H9 (cell line): ENCODE measurements around the gene PRR16. TPM values are rescaled to one million over a fixed set of nuclear protein-coding genes. Genes with fewer than 3 reads are reported as not detected.

Source experiments
- DNase-seq: peaks from one replicate; pipeline ENCODE4 v3.0.0-alpha.2; 2017
- H2AFZ ChIP-seq: one replicate; pipeline ENCODE4 v1.6.1; 2013; ENCODE audit warnings: mild to moderate bottlenecking, low read length, control low read depth, moderate library complexity
- H2AK5ac ChIP-seq: 2 replicates; pipeline ENCODE4 v1.6.1; 2013; ENCODE audit warnings: low read length, control low read depth, mixed read lengths; ENCODE audit not compliant: insufficient read length
- H2BK120ac ChIP-seq: one replicate; pipeline ENCODE4 v1.6.1; 2013; ENCODE audit warnings: low read depth, mild to moderate bottlenecking, low read length, control low read depth, inconsistent platforms; ENCODE audit not compliant: poor library complexity, severe bottlenecking
- H2BK12ac ChIP-seq: 2 replicates; pipeline ENCODE4 v1.6.1; 2013; ENCODE audit warnings: low read length, control low read depth, mixed read lengths, low read depth; ENCODE audit not compliant: insufficient read length
- H2BK15ac ChIP-seq: 2 replicates; pipeline ENCODE4 v1.6.1; 2013; ENCODE audit warnings: low read depth, low read length, control low read depth
- H2BK20ac ChIP-seq: one replicate; pipeline ENCODE4 v1.6.1; 2013; ENCODE audit warnings: low read depth, mild to moderate bottlenecking, low read length, control low read depth, inconsistent platforms; ENCODE audit not compliant: poor library complexity, severe bottlenecking
- H2BK5ac ChIP-seq: 2 replicates; pipeline ENCODE4 v1.6.1; 2013; ENCODE audit warnings: low read length, control low read depth, mixed read lengths; ENCODE audit not compliant: insufficient read length
- H3K14ac ChIP-seq: 2 replicates; pipeline ENCODE4 v1.6.1; 2013; ENCODE audit warnings: low read length, control low read depth; ENCODE audit not compliant: insufficient read depth
- H3K18ac ChIP-seq: 2 replicates; pipeline ENCODE4 v1.6.1; 2013; ENCODE audit warnings: low read depth, mild to moderate bottlenecking, mixed read lengths, low read length, control low read depth; ENCODE audit not compliant: insufficient read length
- H3K23ac ChIP-seq: 2 replicates; pipeline ENCODE4 v1.6.1; 2013; ENCODE audit warnings: low read length, control low read depth, mixed read lengths, low read depth; ENCODE audit not compliant: insufficient read length
- H3K23me2 ChIP-seq: 2 replicates; pipeline ENCODE4 v1.6.1; 2013; ENCODE audit warnings: low read depth, mild to moderate bottlenecking, mixed read lengths, low read length, control low read depth; ENCODE audit not compliant: insufficient read length, poor library complexity, severe bottlenecking
- H3K27ac ChIP-seq: 2 replicates; pipeline ENCODE4 v1.5.1; 2013; ENCODE audit warnings: low read length, control low read depth, mixed read lengths, low read depth; ENCODE audit not compliant: insufficient read length
- H3K27me3 ChIP-seq: 2 replicates; pipeline ENCODE4 v1.6.1; 2013; ENCODE audit warnings: low read length, control low read depth, inconsistent platforms; ENCODE audit not compliant: insufficient read depth
- H3K4ac ChIP-seq: 2 replicates; pipeline ENCODE4 v1.6.1; 2013; ENCODE audit warnings: low read depth, mild to moderate bottlenecking, control low read depth, inconsistent platforms, low read length, moderate library complexity
- H3K4me1 ChIP-seq: 2 replicates; pipeline ENCODE4 v1.6.1; 2013; ENCODE audit warnings: low read length, control low read depth, inconsistent platforms; ENCODE audit not compliant: insufficient read depth
- H3K4me2 ChIP-seq: 2 replicates; pipeline ENCODE4 v1.6.1; 2013; ENCODE audit warnings: low read length, control low read depth, mixed read lengths; ENCODE audit not compliant: insufficient read length, insufficient read depth
- H3K56ac ChIP-seq: 2 replicates; pipeline ENCODE4 v1.6.1; 2013; ENCODE audit warnings: low read depth, mild to moderate bottlenecking, mixed read lengths, low read length, control low read depth; ENCODE audit not compliant: insufficient read length
- H3K79me1 ChIP-seq: 2 replicates; pipeline ENCODE4 v1.6.1; 2013; ENCODE audit warnings: low read depth, mild to moderate bottlenecking, moderate library complexity, low read length, control low read depth, inconsistent platforms; ENCODE audit not compliant: insufficient read depth, poor library complexity, severe bottlenecking
- H3K79me2 ChIP-seq: 2 replicates; pipeline ENCODE4 v1.6.1; 2013; ENCODE audit warnings: low read length, control low read depth, inconsistent platforms; ENCODE audit not compliant: insufficient read depth
- H3K9ac ChIP-seq: 2 replicates; pipeline ENCODE4 v1.6.1; 2013; ENCODE audit warnings: low read length, control low read depth, mixed read lengths; ENCODE audit not compliant: insufficient read length; ENCODE audit errors: extremely low read depth
- H3K9me3 ChIP-seq: one replicate; pipeline ENCODE4 v1.6.1; 2013; ENCODE audit warnings: low read depth, low read length, inconsistent platforms; ENCODE audit not compliant: control insufficient read depth
- H3T11ph ChIP-seq: one replicate; pipeline ENCODE4 v1.6.1; 2013; ENCODE audit warnings: mild to moderate bottlenecking, low read length, control low read depth, inconsistent platforms
- H4K20me1 ChIP-seq: one replicate; pipeline ENCODE4 v1.6.1; 2013; ENCODE audit not compliant: control insufficient read depth, insufficient read length, insufficient read depth
- H4K5ac ChIP-seq: 2 replicates; pipeline ENCODE4 v1.6.1; 2013; ENCODE audit warnings: low read depth, mild to moderate bottlenecking, mixed read lengths, low read length, control low read depth; ENCODE audit not compliant: insufficient read length
- H4K8ac ChIP-seq: replicated peaks from 2 replicates; pipeline ENCODE4 v1.6.1; 2013; ENCODE audit warnings: low read length, control low read depth, mixed read lengths, low read depth; ENCODE audit not compliant: insufficient read length
- H4K91ac ChIP-seq: 2 replicates; pipeline ENCODE4 v1.6.1; 2013; ENCODE audit warnings: low read depth, mild to moderate bottlenecking, moderate library complexity, mixed read lengths, low read length, control low read depth; ENCODE audit not compliant: insufficient read length
- H3K27ac Mint-ChIP-seq, 3 experiments: 2 replicates in 2 of 3; 3 replicates in 1 of 3; pipeline ENCODE4 v1.8.0; 2020 to 2021; ENCODE audit warnings: mixed read lengths in 3 of 3, mild to moderate bottlenecking in 1 of 3, moderate library complexity in 1 of 3
- H3K27me3 Mint-ChIP-seq: 2 replicates; pipeline ENCODE4 v1.8.0; 2021; ENCODE audit warnings: low read depth, mild to moderate bottlenecking, moderate library complexity, mixed read lengths
- H3K36me3 Mint-ChIP-seq, 3 experiments: 2 replicates in 2 of 3; 3 replicates in 1 of 3; pipeline ENCODE4 v1.8.0; 2020 to 2021; ENCODE audit warnings: low read depth in 3 of 3, mixed read lengths in 3 of 3; ENCODE audit not compliant: insufficient read depth in 1 of 3
- H3K4me1 Mint-ChIP-seq, 2 experiments: 2 replicates each; pipeline ENCODE4 v1.8.0; 2020; ENCODE audit warnings: mixed read lengths in 2 of 2
- H3K4me3 Mint-ChIP-seq, 2 experiments: 2 replicates in 1 of 2; 3 replicates in 1 of 2; pipeline ENCODE4 v1.8.0; 2020 to 2021; ENCODE audit warnings: mild to moderate bottlenecking in 2 of 2, mixed read lengths in 2 of 2, moderate library complexity in 1 of 2
- H3K9me3 Mint-ChIP-seq, 2 experiments: 2 replicates in 1 of 2; 3 replicates in 1 of 2; pipeline ENCODE4 v1.8.0; 2020; ENCODE audit warnings: mild to moderate bottlenecking in 2 of 2, mixed read lengths in 2 of 2, moderate library complexity in 1 of 2
- WGBS: extraction: QIAGEN DNeasy Blood & Tissue Kit; methylation state at CpG from one replicate; pipeline ENCODE4 v1.1.7; 2013; ENCODE audit warnings: missing lambda C conversion rate, low lambda C conversion rate, mixed read lengths; ENCODE audit not compliant: insufficient read length; ENCODE audit errors: extremely low coverage; 5-methylcytosine and 5-hydroxymethylcytosine counted together
- total RNA-seq: library from RNA; stranded (reverse); gene quantifications from 2 replicates; pipeline ENCODE4 v1.2.1, GENCODE V29; 2021
- TF ChIP-seq, protein P1 (sequence below): fragments of 200-600 bp; sonication (generic); conservative IDR thresholded peaks from 3 replicates; pipeline ENCODE4 v1.8.0; 2021; ENCODE audit warnings: antibody characterized with exemption, mild to moderate bottlenecking

PRR16 gene
- total RNA-seq, 1 experiment from 2014 or later = 0.13 TPM

DNA sequence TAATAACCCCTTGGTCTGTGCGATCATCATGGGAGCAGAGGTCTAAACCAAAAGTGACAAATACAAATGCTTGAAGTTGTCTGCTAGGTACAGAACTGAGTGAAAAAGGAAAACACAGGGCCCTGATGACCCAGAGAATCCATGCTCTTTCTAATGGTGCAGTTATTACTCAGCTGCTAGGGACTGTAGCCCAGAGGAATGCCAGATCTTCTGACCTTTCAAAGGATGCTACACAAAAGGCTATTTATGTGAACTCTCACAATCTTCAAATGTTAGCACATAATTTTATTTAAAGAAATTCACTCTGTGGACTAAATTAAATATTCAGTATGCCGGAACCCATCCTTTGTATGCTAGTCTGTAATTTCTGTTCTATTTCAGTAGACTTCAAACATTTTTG lies 79.9 kb downstream of the PRR16 start:
- Histone ChIP-seq H2BK20ac (no peak overlapping the region), H3K9ac (no peak overlapping the region), H3K9me3 (no peaks in the 10 kb centered on the region), H4K91ac (no peak overlapping the region), H3K79me1 (no peaks in the 10 kb centered on the region), H3K4me1 (no peaks in the 10 kb centered on the region), H3K4ac (no peak overlapping the region), H3K27me3 (no peaks in the 10 kb centered on the region), H3K18ac (no peak overlapping the region), H3K14ac (no peak overlapping the region), H3K4me2 (no peak overlapping the region), H3K79me2 (no peaks in the 10 kb centered on the region), H2BK5ac (no peak overlapping the region), H4K20me1 (no peaks in the 10 kb centered on the region), H4K8ac (no peak overlapping the region), H2BK12ac (no peak overlapping the region), H2AK5ac (no peak overlapping the region), H3K23me2 (no peaks in the 10 kb centered on the region), H3K56ac (no peak overlapping the region), H4K5ac (no peak overlapping the region), H3T11ph (no peak overlapping the region), H2AFZ (no peak overlapping the region), H3K27ac (no peak overlapping the region), H2BK120ac (no peak overlapping the region), H2BK15ac (no peak overlapping the region), H3K23ac (no peak overlapping the region)
- DNase-seq = no peak
- Mint-ChIP-seq H3K36me3 (no peaks in the 10 kb centered on the region), H3K4me1 (peaks cover 8 to 12% of the 10 kb centered on the region in 2 experiments; a peak in 3 of 4 replicates), H3K9me3 (no peaks in the 10 kb centered on the region), H3K27me3 (no peaks in the 10 kb centered on the region), H3K4me3 (no peak overlapping the region), H3K27ac (no peak overlapping the region)
- WGBS = no CpG with 5 or more reads among the region's 2 CpGs
- TF ChIP-seq, protein P1, sequence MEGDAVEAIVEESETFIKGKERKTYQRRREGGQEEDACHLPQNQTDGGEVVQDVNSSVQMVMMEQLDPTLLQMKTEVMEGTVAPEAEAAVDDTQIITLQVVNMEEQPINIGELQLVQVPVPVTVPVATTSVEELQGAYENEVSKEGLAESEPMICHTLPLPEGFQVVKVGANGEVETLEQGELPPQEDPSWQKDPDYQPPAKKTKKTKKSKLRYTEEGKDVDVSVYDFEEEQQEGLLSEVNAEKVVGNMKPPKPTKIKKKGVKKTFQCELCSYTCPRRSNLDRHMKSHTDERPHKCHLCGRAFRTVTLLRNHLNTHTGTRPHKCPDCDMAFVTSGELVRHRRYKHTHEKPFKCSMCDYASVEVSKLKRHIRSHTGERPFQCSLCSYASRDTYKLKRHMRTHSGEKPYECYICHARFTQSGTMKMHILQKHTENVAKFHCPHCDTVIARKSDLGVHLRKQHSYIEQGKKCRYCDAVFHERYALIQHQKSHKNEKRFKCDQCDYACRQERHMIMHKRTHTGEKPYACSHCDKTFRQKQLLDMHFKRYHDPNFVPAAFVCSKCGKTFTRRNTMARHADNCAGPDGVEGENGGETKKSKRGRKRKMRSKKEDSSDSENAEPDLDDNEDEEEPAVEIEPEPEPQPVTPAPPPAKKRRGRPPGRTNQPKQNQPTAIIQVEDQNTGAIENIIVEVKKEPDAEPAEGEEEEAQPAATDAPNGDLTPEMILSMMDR = no peak
